Measurements from ENCODE around the gene BICD1. TPM values are rescaled to one million over a fixed set of nuclear protein-coding genes. Genes with fewer than 3 reads are reported as not detected.

BICD1 gene
- total and polyA plus RNA-seq, 2 experiments from 2014 or later: 59.3 to 83.6 TPM

GRCh38 chr12:32069071-32069470, 37.6 kb upstream of the BICD1 start (continued):
- TF ChIP-seq ETS1 (IDR thresholded peaks at IDR 0.05) (no peak), ZNF114 (CRISPR knock-in tag; IDR thresholded peaks at IDR 0.05) (no peak), CREB1 (CRISPR knock-in tag; IDR thresholded peaks at IDR 0.05; ENCODE audit: low read depth) (no peak), JUNB (IDR thresholded peaks at IDR 0.05; ENCODE audit: unreplicated experiment) (no peak), NANOG (IDR thresholded peaks at IDR 0.05; ENCODE audit: borderline replicate concordance) (no peak), STAT1 (IDR thresholded peaks at IDR 0.05; ENCODE audit: unreplicated experiment) (no peak), EZH2phosphoT487 (IDR thresholded peaks at IDR 0.05; ENCODE audit: unreplicated experiment) (no peak), EZH2 (IDR thresholded peaks at IDR 0.05; ENCODE audit: low read depth, unreplicated experiment) (no peak)

- Histone ChIP-seq H3K9me2 (ENCODE audit: insufficient read depth) (no peaks in the 10 kb centered on the region), H3K4me3 (no peak overlapping the region), H3K4me1 (ENCODE audit: insufficient read depth) (0 out of 2 replicates have a peak, but pooled peaks cover 1% of the 10 kb centered on the region), H4K20me1 (replicated peaks; ENCODE audit: insufficient read depth) (no peaks in the 10 kb centered on the region), H3K27ac (ENCODE audit: low read depth) (no peak overlapping the region), H3F3A (replicated peaks; ENCODE audit: low read depth) (no peaks in the 10 kb centered on the region), H3K27me3 (ENCODE audit: insufficient read depth) (no peaks in the 10 kb centered on the region), H3K4me2 (no peak overlapping the region), H3K36me3 (ENCODE audit: insufficient read depth) (0 out of 2 replicates have a peak, but pooled peaks cover 6% of the 10 kb centered on the region), H3K79me2 (replicated peaks; ENCODE audit: insufficient read depth) (no peaks in the 10 kb centered on the region), H2AFZ (0 out of 2 replicates have a peak overlapping the region, but pooled peaks have one; percentile 4)
- DNase-seq (ENCODE audit: low spot score): no peak
- Mint-ChIP-seq H3K36me3 (ENCODE audit: low read depth) (peaks cover 19% of the 10 kb centered on the region), H3K27ac (no peak overlapping the region), H3K4me1 (peaks cover 6% of the 10 kb centered on the region), H3K27me3 (ENCODE audit: insufficient read depth, low read depth, poor library complexity) (peaks cover 6% of the 10 kb centered on the region), H3K4me3 (no peak overlapping the region), H3K9me3 (peaks cover 22% of the 10 kb centered on the region)
- no peak for ATAC-seq
- TF ChIP-seq NANOG (IDR thresholded peaks at IDR 0.05; ENCODE audit: borderline replicate concordance) (no peak), CREB1 (CRISPR knock-in tag; IDR thresholded peaks at IDR 0.05; ENCODE audit: low read depth) (no peak), CTCF (conservative IDR thresholded peaks at IDR 0.05; ENCODE audit: low read depth in 2 of 2) (no peak), ZNF462 (CRISPR knock-in tag; IDR thresholded peaks at IDR 0.05) (no peak), STAT1 (IDR thresholded peaks at IDR 0.05; ENCODE audit: unreplicated experiment) (no peak), REST (IDR thresholded peaks at IDR 0.05; ENCODE audit: unreplicated experiment) (no peak), ETS1 (IDR thresholded peaks at IDR 0.05) (no peak), JUNB (IDR thresholded peaks at IDR 0.05; ENCODE audit: unreplicated experiment) (no peak)
These were observed 36.9 kb upstream of the BICD1 start for GRCh38 chr12:32069731-32070130.
